ENCODE measurements around the gene MARS1.
"Not testable (repeated sequence)": the region's sequence is repeated elsewhere in the genome, so short reads cannot be mapped to it uniquely, and the experiment has no call there.

MARS1 gene

GRCh38 chr12:57554897-57555296 is 67.0 kb downstream of the MARS1 start:
- no peak for DNase-seq (ENCODE audit: low read depth)
- H3K4me3 ChIP-seq (ENCODE audit: control insufficient read depth, low read depth, low read length), result no peak overlapping the region
- no peak for TF ChIP-seq CTCF (conservative IDR thresholded peaks at IDR 0.05; ENCODE audit: control insufficient read depth, insufficient read depth, low read depth, low read length)

GRCh38 chr12:57558864-57559263 is 71.0 kb downstream of the MARS1 start:
- no peak for TF ChIP-seq CTCF (conservative IDR thresholded peaks at IDR 0.05; ENCODE audit: control insufficient read depth, insufficient read depth, low read depth, low read length)
- DNase-seq (ENCODE audit: low read depth), result no peak
- no peak overlapping the region for H3K4me3 ChIP-seq (ENCODE audit: control insufficient read depth, low read depth, low read length)

- no peak overlapping the region for H3K4me3 ChIP-seq (ENCODE audit: control insufficient read depth, low read depth, low read length)
- TF ChIP-seq CTCF (conservative IDR thresholded peaks at IDR 0.05; ENCODE audit: control insufficient read depth, insufficient read depth, low read depth, low read length), result no peak
- no peak for DNase-seq (ENCODE audit: low read depth)
These were observed 72.6 kb downstream of the MARS1 start for GRCh38 chr12:57560516-57560915.

DNA sequence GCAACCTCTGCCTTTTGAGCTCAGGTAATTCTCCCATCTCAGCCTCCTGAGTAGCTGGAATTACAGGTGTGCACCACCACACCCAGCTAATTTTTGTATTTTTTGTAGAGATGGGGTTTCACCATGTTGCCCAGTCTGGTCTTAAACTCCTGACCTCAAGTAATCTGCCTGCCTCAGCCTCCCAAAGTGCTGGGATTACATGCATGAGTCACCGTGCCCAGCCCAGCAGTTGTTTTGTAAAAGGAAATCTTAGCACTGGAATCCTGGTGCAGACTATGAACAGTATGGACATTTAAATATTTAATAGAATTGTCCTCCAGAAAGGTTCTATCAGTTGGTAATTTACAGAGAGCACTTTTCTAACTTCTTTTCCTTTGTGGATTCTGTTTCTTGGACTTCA is 73.2 kb downstream of the MARS1 start:
- H3K4me3 ChIP-seq (ENCODE audit: control insufficient read depth, low read depth, low read length), result not testable (repeated sequence)
- peak; percentile 24 for DNase-seq (ENCODE audit: low read depth)

DNA sequence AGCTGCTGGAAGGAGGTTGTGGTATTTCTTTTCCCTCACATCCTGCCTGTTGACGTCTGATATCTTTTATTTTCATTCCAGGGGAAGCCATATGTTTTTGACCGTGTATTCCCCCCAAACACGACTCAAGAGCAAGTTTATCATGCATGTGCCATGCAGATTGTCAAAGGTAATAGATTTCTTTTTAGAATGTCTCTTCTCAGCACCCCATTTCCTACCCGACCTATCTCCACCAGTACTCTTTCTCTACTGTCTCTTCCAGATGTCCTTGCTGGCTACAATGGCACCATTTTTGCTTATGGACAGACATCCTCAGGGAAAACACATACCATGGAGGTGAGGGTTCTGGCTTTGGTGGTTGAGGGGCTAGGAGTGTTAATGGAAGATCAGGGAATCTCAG is 75.5 kb downstream of the MARS1 start:
- H3K4me3 ChIP-seq (ENCODE audit: control insufficient read depth, low read depth, low read length), result no peak overlapping the region
- TF ChIP-seq CTCF (conservative IDR thresholded peaks at IDR 0.05; ENCODE audit: control insufficient read depth, insufficient read depth, low read depth, low read length), result no peak
- no peak for DNase-seq (ENCODE audit: low read depth)

- TF ChIP-seq CTCF (conservative IDR thresholded peaks at IDR 0.05; ENCODE audit: control insufficient read depth, insufficient read depth, low read depth, low read length), result no peak
- DNase-seq (ENCODE audit: low read depth), result no peak
- no peak overlapping the region for H3K4me3 ChIP-seq (ENCODE audit: control insufficient read depth, low read depth, low read length)
These were observed 76.4 kb downstream of the MARS1 start for GRCh38 chr12:57564178-57564740.
